Bone marrow (tissue), 2 donors: ENCODE data around the gene PARN.
"Not testable (repeated sequence)": the region's sequence is repeated elsewhere in the genome, so short reads cannot be mapped to it uniquely, and the experiment has no call there.

Experiments used
- DNase-seq, 2 donors: peaks; one replicate each; lab custom pipeline; 2025; lab: John Stamatoyannopoulos, UW

Gene PARN

DNA sequence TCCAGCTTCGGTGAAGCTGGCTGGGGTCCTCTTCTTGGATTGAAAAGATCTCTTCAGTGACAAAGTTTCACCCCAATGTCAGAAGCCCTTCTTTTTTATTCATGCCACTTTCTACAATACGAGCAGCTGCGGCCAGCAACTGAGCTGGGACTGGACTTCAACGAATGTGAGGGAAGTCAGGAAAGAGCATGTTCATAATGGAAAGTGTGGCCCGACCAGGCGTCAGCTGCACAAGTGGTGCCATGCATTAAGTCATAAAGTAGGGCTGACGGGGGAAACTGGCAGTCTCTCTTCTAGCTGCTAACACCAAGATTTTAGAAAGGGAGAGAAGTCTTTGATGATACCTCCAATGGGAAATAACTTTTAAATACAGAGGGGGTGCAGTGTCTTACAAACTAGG lies 192.6 kb downstream of the PARN start:
- no peak for DNase-seq

DNA sequence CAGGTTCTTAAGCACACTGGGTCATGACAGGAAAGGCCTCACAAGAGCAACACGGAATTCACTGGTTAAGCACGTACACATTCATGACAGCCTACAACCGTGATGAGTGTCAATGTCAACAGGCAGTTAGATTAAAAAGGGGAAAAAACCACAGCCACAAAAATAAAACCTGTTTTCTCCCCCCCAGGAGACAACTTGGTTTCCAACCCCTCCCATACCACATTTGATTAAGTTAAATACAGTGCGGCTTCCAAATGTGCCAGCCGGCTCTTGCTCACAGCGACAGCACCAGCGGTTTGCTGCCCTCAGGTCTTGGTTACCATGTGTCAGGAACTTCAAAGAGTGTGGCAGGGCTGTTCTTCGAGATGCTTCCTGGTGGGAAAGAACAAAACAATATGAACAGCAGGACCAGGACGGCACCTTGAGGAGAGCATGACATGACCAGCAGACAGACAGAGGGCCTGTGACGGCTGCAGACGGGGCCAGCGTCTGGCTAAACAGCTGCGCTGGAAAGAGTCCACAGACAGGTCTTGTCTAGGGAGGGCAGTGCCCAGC lies 193.6 kb downstream of the PARN start:
- DNase-seq: no peak

DNA sequence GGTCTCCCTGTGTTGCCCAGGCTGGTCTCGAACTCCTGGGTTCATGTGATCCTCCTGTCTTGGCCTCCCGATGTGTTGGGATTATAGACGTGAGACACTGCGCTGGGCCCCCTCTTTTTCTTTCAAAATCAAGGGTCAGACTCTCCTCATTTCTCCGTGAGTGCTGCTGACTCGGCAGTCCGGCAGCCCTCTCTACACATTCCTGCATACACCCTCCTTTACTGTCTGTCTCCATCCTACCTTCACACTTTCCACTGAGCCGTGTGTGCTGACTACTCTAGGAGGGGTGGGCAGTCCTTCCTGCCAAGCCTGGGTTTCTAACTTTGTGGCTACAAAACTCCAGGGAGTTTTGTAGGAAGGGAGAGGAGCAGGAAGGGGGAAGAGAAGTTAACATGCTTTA lies 195.2 kb downstream of the PARN start:
- no peak for DNase-seq

DNA sequence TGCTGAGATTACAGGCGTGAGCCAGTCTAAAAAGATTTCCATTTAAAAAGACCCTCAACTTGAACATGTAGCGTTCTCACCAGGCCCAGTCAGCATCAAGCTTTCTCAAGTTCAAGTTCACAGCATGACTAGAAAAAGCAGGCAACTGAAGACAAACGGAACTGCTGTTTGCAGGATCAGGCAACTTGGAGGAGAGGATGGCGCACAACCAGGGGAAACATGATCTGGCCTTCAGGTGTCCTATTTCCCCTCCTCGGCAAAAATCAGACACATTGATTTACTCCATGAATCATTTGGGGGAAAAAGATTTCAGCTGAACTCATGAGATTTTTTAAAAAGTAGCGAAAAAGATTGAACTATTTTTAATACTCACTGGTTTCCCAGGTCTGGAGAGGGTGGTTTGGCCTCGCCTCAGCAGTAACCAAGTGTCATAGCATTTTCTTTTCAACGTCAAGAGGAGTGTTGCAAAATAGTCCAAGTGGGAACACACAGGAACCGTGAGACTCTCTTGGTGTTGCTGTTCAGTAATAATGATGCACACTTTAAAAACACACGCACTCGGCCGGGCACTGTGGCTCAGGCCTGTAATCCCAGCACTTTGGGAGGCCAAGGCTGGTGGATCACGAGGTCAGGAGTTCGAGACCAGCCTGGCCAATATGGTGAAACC lies 201.0 kb downstream of the PARN start:
- DNase-seq: not testable (repeated sequence)

DNA sequence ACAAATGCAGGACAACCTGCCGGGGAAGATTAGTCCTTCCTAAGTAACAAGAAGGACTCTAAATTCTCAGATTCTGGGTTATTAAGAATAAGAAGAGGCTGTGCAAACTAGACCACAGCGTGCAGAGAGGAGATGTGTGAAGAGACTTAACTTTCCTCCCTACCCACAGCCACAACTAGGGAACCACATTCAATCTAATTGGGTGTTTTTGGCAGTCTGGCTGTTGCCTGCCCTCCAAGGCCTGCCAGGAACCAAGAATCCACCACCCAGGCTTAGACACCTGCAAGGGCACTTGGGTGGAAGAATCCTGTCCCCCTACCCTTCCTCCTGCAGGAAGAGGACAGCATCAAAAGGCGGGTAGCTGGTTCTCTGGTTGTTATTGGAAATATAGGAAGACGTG lies 202.0 kb downstream of the PARN start:
- DNase-seq: no peak

DNA sequence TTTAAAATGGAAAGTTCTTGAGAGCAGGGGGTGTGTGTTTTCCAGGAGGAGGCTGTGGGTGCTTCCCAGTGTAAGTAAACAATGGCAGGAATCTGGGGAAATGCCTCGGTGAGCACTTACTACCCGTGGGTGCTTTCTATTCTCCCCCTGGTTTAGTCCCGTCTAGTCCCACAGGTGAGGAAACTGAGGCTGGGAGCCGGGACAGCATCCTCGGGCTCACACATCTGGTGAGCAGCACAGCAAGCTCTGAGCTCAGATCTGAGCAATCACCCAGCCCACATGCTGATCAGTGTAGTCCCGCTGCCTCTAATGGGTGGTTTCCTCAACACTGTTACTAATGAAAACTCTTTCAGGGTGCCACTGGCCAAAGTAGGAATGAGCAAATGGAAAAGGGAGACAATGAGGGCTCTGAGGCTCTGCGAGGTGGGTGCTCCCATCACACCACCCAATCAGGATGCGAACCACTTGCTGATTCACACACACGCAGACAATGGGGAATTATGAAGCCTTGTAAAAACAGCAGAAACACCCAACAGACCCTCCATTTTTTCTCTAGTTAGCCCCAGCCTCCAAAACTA lies 202.6 kb downstream of the PARN start:
- DNase-seq: no peak

DNA sequence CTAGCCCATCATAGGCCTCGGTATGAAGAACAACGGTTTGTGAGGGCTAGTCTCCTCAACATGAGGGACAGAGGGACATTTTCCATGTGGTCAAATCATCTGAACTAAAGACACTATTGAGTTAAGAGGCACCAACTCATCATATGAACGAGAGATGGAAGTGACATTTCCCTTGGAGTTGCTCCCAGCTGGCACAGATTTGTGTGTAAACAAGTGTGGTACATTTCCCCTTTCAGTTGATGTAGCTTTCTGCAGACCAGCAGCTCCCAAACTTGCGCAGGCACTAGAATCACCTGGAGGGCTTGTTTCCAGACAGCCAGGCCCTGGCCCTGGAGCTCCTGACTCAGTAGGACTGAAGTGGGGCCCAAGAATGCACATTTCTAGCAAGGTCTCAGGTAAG lies 205.5 kb downstream of the PARN start:
- no peak for DNase-seq

DNA sequence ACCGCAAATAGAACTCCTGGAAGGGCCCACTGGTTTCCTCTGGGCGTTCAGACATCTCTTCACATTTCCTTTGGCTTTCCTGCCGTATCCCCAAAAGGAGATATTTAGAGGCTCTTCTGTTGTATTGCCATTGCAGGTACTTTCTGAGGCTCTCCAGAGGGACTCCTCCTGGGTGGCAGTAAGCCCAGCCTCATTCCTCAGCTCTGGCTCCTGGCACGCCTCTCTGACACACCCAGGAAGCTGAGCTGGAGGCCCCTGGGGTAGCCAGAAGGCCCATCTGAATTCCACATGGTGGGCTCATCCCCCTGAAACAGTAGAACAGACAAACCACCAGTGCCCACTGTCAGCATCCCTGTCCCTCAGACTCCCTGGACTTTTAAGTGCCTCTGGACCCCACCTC lies 206.7 kb downstream of the PARN start:
- no peak for DNase-seq

DNA sequence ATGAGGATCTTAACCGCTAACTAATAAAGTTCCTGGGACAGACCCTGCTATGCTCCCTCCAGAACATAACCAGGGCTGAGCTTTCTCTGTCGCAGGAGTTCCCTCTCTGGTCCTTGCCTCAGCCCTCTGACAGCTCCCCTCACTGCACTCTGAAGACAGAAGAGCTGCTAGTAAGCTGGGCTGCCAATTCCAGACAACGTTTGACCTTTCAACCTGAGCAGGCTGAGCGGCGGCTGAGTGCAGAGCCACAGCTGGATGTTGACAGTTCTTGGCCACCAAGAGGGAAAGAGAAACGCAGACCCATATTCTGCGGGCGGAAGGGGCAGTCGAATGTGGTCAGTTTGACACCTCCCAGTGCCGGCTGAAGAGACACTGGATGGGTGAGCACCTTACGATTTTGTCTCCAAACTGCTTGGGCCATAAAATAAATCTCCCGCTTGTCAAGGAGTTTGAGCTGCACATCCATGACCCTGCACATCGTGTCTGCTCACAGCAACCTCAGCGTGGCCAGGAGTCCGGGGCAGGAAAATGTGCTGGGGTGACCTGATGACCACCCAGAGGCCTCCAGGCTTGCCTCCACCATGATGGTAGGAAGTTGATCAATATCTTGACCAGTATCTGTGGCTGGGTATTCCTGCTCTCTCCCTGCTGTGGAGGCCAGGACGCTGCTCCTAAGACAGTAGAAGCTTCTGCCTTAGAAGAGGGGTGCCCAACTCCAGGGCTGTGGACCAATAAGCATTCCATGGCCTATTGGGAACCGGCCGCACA lies 209.2 kb downstream of the PARN start:
- no peak for DNase-seq

DNA sequence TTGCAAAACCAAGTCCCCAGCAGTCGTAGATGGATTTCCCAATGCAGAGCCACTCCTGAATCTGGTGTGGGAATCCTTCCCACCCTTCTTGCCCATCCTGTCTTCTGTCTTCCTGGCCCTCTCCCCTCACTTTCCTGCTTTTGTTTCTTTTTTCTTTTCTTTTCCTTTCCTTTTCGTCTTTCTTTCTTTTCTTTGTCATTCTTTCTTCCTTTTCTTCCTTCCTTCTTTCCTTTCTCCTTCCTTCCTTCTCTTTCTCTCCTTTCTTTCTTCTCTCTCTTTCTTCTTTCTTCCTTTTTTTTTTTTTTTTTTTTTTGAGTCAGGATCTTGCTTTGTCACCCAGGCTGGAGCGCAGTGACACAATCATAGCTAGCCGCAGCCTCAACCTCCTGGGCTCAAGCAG lies 209.8 kb downstream of the PARN start:
- not testable (repeated sequence) for DNase-seq

DNA sequence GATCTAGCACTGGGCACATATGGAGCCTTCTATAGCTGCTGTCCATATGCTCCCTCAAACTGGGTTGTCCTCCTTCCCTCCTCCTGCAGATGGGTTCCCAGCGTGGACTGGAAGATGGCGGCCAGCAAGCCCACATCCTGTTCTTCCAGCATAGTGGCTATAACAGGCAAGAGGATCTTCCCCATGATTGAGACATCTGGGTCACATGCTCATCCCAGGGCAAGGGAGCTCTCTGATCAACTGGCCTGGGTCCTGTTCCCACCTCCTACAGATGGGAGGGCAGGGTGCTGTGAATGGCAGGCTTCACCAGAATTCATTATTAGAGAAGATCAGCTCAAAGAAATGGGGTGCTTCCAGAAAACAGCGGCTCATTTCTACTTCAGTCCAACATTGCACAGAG lies 210.2 kb downstream of the PARN start:
- no peak for DNase-seq

DNA sequence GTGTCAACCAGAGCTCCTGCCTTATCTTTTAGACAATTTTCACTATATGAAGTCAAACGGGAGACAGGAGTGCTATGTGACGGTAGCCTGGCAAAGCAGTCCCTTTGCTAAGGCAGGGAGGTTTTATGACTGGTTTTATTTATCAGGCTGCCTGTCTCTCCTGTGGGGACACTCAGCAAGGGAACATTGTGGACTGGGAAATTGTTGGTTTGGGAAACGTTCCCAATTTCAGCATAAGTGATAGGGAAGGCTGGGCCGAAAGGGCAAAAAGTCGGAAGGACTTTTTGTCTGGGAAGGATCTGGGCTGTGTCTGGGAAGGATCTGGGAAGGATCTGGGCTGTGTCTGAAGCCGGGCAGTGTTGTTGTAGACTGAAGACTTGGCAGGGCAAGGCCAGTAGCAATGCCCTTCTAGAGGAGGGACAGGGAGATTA lies 211.2 kb downstream of the PARN start:
- no peak for DNase-seq

DNA sequence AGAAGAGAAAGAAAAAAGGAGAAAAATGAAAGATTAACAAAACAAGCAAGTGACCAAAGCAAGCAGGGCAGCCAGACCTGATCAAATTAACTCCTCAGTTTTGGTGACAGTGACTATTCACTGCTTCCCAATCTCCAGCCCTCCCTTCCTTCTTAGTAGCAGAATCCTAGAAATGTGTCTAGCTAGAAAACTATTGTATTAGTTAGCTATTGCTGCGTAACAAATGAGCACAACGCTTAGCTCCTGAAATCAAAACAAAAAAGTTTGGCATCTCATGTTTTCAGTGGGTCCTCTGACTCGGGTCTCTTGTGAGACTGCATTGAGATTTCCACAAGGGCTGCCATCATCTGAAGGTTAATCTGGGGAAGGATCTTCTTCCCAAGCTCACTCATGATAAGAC lies 213.9 kb downstream of the PARN start:
- DNase-seq: no peak

DNA sequence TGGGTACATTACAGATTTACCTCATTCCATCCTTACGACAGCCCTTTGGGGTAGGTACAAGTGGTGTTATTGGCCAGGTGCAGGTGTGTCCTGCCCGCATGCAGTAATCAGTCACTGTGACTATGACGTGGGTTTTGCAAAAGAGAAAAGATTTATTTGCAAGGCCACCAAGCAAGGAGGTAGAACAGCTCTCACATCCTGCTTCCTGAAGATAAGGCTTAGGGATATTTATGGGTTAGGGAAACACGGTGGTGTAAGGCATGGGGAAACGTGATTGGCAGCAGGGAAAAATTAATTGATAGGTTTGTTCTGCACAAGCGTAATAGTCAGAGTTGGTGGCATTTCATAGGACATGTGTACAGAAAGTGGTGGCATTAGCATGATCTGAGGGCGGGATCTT lies 214.8 kb downstream of the PARN start:
- no peak for DNase-seq

DNA sequence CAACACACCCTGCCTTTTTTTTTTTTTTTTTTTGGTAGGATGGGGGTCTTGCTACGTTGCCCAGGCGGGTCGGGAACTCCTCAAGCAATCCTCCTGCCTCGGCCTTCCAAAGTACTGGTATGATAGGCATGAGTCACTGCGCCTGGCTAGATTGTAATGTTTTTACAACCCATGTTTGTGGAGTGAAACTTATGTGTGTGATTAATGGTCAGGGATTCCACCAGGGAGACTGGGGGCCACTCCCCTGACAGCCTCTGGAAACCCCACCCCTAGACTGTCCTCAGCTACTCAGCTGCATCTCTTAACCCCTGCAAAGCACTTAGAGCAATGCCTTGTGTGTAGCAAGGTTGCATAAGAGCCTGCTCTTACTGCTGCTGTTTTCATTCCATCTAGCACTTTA lies 220.5 kb downstream of the PARN start:
- DNase-seq: no peak

DNA sequence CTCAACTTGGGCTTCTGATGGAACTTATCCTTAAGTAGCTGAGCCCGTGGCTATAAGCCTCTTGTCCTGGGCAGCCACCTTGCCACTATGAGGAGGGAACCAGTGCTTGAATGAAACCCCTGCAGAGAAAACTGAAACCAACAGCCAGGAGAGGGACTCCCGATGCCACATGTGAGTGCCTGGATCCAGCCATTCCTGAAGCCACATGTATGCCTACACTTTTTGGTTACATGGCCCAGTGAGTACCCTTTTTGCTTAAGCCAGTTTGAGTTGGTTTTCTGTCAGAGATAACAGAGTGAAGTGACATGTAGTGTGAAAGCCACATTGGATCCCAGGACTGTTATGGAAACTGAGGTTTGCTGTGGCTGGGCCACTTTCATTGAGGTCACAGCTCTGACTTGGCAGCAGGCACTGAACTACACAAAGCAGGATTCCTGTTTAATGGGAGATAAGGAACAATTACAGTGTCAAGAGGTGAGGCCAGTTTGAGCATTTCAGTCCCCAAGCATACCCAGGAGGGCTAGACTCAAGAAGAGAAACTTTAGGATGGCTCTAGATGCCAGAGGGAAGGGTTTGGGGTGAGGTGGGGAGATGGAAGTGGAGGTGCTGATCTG lies 222.2 kb downstream of the PARN start:
- DNase-seq: no peak

DNA sequence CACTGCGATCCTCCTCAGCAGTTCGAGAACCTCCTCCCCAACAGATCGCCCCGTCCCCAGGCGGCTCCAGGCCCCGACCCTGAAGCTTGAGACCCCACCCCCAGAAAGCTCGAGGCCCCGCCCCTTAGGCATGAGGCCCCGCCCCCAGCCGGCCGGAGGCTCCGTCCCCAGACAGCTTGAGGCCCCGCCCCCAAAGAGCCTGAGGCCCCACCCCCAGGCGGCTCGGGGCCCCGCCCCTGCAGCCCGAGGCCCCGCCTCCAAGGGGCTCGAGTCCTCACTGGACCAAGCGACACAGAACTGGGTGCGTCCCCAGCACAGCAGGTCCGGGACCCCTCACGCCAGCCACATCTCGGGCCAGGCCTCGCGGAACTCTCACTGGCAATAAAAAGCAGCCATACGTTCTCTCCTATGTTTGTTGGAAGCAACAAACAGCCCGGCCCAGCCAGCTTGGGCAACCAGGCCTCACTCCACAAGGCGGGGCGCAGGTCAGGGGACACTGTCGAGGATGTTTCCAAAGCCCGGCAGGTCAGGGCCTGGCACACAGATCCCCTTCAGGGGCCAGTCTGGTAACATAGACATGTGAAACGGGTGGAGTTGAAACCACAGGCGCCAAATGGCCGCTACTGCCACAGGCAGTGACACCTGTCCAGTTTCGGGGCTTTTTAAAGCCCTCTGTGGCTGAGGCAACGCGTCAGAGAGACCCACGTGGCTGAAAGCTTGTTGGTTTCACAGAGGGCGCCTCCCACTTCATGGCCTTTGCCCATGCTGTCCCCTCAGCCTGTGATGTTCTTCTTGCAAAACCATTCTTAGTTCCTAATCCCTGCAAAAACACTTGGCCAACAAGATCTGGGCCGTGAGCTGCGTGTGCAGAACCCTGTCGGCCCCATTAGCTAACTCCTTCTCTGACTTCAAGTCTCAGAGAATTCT lies 224.2 kb downstream of the PARN start:
- no peak for DNase-seq

DNA sequence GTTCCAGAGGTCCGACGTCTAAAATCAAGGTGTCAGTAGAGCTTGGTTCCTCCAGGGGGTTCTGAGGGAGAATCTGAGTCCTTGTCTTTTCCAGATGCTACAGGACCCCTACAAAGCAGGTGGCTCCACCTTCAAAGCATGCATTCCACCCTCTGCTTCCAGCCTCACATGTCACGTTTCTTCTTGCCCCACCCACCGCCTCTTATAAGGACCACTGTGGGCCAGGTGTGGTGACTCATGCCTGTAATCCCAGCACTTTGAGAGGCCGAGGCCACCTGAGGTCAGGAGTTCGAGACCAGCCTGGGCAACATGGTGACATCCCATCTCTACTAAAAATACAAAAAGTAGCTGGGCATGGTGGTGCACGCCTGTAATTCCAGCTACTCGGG lies 227.1 kb downstream of the PARN start:
- DNase-seq: not testable (repeated sequence)

DNA sequence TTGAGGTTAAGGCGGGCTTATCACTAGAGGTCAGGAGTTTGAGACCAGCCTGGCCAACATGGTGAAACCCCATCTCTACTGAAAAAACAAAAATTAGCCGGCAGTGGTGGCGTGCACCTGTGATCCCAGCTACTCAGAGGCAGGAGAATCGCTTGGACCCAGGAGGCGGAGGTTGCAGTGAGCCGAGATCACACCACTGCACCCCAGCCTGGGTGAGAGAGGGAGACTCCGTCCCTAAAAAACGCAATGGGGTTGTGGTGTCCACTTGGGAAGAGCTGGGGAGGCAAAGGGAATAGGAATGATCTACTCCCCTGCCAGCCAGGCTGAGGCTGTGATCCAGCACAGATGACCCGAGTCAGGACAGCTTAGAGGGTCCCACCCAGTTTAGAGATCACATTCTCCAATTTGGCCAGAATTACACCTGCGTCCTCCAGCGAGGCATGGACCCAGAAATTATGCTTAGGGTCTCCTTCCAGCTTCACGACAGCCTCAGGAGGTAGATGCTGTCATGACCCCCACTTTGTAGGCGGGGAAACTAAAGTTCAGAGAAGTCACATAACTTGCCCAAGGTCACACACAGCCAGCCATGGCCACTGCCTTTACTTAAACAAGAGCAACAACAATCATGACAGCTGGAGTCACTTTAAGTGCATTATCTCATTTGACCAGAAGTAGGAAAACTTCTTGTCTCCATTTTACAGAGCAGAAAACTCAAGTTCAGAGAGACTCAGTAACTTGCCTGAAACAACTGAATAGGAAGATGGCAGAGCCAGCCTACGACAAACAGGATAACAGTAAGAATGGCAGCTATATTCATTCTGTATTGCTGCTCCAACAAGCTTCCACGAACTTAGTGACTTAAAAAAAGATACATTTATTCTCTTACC lies 227.7 kb downstream of the PARN start:
- not testable (repeated sequence) for DNase-seq

DNA sequence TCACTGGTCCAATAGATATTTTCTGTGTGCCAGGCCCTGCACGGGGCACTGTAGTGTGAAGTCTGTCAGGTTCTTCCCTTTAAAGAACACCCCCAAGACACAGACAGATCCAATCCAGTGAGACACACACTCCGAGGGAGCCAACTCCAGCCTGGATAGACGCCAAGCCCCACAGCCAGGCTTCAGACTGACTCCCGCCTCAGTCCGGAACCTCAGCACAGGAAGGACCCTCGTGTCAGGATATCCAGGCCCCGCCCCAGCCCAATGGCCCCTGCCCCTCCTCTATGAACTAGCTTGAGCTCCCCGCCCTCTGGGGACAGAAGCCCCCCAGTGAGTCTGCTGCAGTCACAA lies 228.4 kb downstream of the PARN start:
- not testable (repeated sequence) for DNase-seq
